H9 (cell line): ENCODE results near the gene BORCS8. TPM values are rescaled to one million over a fixed set of nuclear protein-coding genes. Genes with fewer than 3 reads are reported as not detected.

Experiments used
- DNase-seq: peaks from one replicate; pipeline ENCODE4 v3.0.0-alpha.2; 2017
- H2AFZ ChIP-seq: one replicate; pipeline ENCODE4 v1.6.1; 2013; ENCODE audit warnings: mild to moderate bottlenecking, low read length, control low read depth, moderate library complexity
- H2AK5ac ChIP-seq: 2 replicates; pipeline ENCODE4 v1.6.1; 2013; ENCODE audit warnings: low read length, control low read depth, mixed read lengths; ENCODE audit not compliant: insufficient read length
- H2BK120ac ChIP-seq: one replicate; pipeline ENCODE4 v1.6.1; 2013; ENCODE audit warnings: low read depth, mild to moderate bottlenecking, low read length, control low read depth, inconsistent platforms; ENCODE audit not compliant: poor library complexity, severe bottlenecking
- H2BK12ac ChIP-seq: 2 replicates; pipeline ENCODE4 v1.6.1; 2013; ENCODE audit warnings: low read length, control low read depth, mixed read lengths, low read depth; ENCODE audit not compliant: insufficient read length
- H2BK15ac ChIP-seq: 2 replicates; pipeline ENCODE4 v1.6.1; 2013; ENCODE audit warnings: low read depth, low read length, control low read depth
- H2BK20ac ChIP-seq: one replicate; pipeline ENCODE4 v1.6.1; 2013; ENCODE audit warnings: low read depth, mild to moderate bottlenecking, low read length, control low read depth, inconsistent platforms; ENCODE audit not compliant: poor library complexity, severe bottlenecking
- H2BK5ac ChIP-seq: 2 replicates; pipeline ENCODE4 v1.6.1; 2013; ENCODE audit warnings: low read length, control low read depth, mixed read lengths; ENCODE audit not compliant: insufficient read length
- H3K14ac ChIP-seq: 2 replicates; pipeline ENCODE4 v1.6.1; 2013; ENCODE audit warnings: low read length, control low read depth; ENCODE audit not compliant: insufficient read depth
- H3K18ac ChIP-seq: 2 replicates; pipeline ENCODE4 v1.6.1; 2013; ENCODE audit warnings: low read depth, mild to moderate bottlenecking, mixed read lengths, low read length, control low read depth; ENCODE audit not compliant: insufficient read length
- H3K23ac ChIP-seq: 2 replicates; pipeline ENCODE4 v1.6.1; 2013; ENCODE audit warnings: low read length, control low read depth, mixed read lengths, low read depth; ENCODE audit not compliant: insufficient read length
- H3K23me2 ChIP-seq: 2 replicates; pipeline ENCODE4 v1.6.1; 2013; ENCODE audit warnings: low read depth, mild to moderate bottlenecking, mixed read lengths, low read length, control low read depth; ENCODE audit not compliant: insufficient read length, poor library complexity, severe bottlenecking
- H3K27ac ChIP-seq: 2 replicates; pipeline ENCODE4 v1.5.1; 2013; ENCODE audit warnings: low read length, control low read depth, mixed read lengths, low read depth; ENCODE audit not compliant: insufficient read length
- H3K27me3 ChIP-seq: 2 replicates; pipeline ENCODE4 v1.6.1; 2013; ENCODE audit warnings: low read length, control low read depth, inconsistent platforms; ENCODE audit not compliant: insufficient read depth
- H3K4ac ChIP-seq: 2 replicates; pipeline ENCODE4 v1.6.1; 2013; ENCODE audit warnings: low read depth, mild to moderate bottlenecking, control low read depth, inconsistent platforms, low read length, moderate library complexity
- H3K4me1 ChIP-seq: 2 replicates; pipeline ENCODE4 v1.6.1; 2013; ENCODE audit warnings: low read length, control low read depth, inconsistent platforms; ENCODE audit not compliant: insufficient read depth
- H3K4me2 ChIP-seq: 2 replicates; pipeline ENCODE4 v1.6.1; 2013; ENCODE audit warnings: low read length, control low read depth, mixed read lengths; ENCODE audit not compliant: insufficient read length, insufficient read depth
- H3K56ac ChIP-seq: 2 replicates; pipeline ENCODE4 v1.6.1; 2013; ENCODE audit warnings: low read depth, mild to moderate bottlenecking, mixed read lengths, low read length, control low read depth; ENCODE audit not compliant: insufficient read length
- H3K79me1 ChIP-seq: 2 replicates; pipeline ENCODE4 v1.6.1; 2013; ENCODE audit warnings: low read depth, mild to moderate bottlenecking, moderate library complexity, low read length, control low read depth, inconsistent platforms; ENCODE audit not compliant: insufficient read depth, poor library complexity, severe bottlenecking
- H3K79me2 ChIP-seq: 2 replicates; pipeline ENCODE4 v1.6.1; 2013; ENCODE audit warnings: low read length, control low read depth, inconsistent platforms; ENCODE audit not compliant: insufficient read depth
- H3K9ac ChIP-seq: 2 replicates; pipeline ENCODE4 v1.6.1; 2013; ENCODE audit warnings: low read length, control low read depth, mixed read lengths; ENCODE audit not compliant: insufficient read length; ENCODE audit errors: extremely low read depth
- H3K9me3 ChIP-seq: one replicate; pipeline ENCODE4 v1.6.1; 2013; ENCODE audit warnings: low read depth, low read length, inconsistent platforms; ENCODE audit not compliant: control insufficient read depth
- H3T11ph ChIP-seq: one replicate; pipeline ENCODE4 v1.6.1; 2013; ENCODE audit warnings: mild to moderate bottlenecking, low read length, control low read depth, inconsistent platforms
- H4K20me1 ChIP-seq: one replicate; pipeline ENCODE4 v1.6.1; 2013; ENCODE audit not compliant: control insufficient read depth, insufficient read length, insufficient read depth
- H4K5ac ChIP-seq: 2 replicates; pipeline ENCODE4 v1.6.1; 2013; ENCODE audit warnings: low read depth, mild to moderate bottlenecking, mixed read lengths, low read length, control low read depth; ENCODE audit not compliant: insufficient read length
- H4K8ac ChIP-seq: replicated peaks from 2 replicates; pipeline ENCODE4 v1.6.1; 2013; ENCODE audit warnings: low read length, control low read depth, mixed read lengths, low read depth; ENCODE audit not compliant: insufficient read length
- H4K91ac ChIP-seq: 2 replicates; pipeline ENCODE4 v1.6.1; 2013; ENCODE audit warnings: low read depth, mild to moderate bottlenecking, moderate library complexity, mixed read lengths, low read length, control low read depth; ENCODE audit not compliant: insufficient read length
- H3K27ac Mint-ChIP-seq, 3 experiments: 2 replicates in 2 of 3; 3 replicates in 1 of 3; pipeline ENCODE4 v1.8.0; 2020 to 2021; ENCODE audit warnings: mixed read lengths in 3 of 3, mild to moderate bottlenecking in 1 of 3, moderate library complexity in 1 of 3
- H3K27me3 Mint-ChIP-seq: 2 replicates; pipeline ENCODE4 v1.8.0; 2021; ENCODE audit warnings: low read depth, mild to moderate bottlenecking, moderate library complexity, mixed read lengths
- H3K36me3 Mint-ChIP-seq, 3 experiments: 2 replicates in 2 of 3; 3 replicates in 1 of 3; pipeline ENCODE4 v1.8.0; 2020 to 2021; ENCODE audit warnings: low read depth in 3 of 3, mixed read lengths in 3 of 3; ENCODE audit not compliant: insufficient read depth in 1 of 3
- H3K4me1 Mint-ChIP-seq, 2 experiments: 2 replicates each; pipeline ENCODE4 v1.8.0; 2020; ENCODE audit warnings: mixed read lengths in 2 of 2
- H3K4me3 Mint-ChIP-seq, 2 experiments: 2 replicates in 1 of 2; 3 replicates in 1 of 2; pipeline ENCODE4 v1.8.0; 2020 to 2021; ENCODE audit warnings: mild to moderate bottlenecking in 2 of 2, mixed read lengths in 2 of 2, moderate library complexity in 1 of 2
- H3K9me3 Mint-ChIP-seq, 2 experiments: 2 replicates in 1 of 2; 3 replicates in 1 of 2; pipeline ENCODE4 v1.8.0; 2020; ENCODE audit warnings: mild to moderate bottlenecking in 2 of 2, mixed read lengths in 2 of 2, moderate library complexity in 1 of 2
- CTCF ChIP-seq: fragments of 200-600 bp; sonication (generic); conservative IDR thresholded peaks from 3 replicates; pipeline ENCODE4 v1.8.0; 2021; ENCODE audit warnings: antibody characterized with exemption, mild to moderate bottlenecking
- WGBS: extraction: QIAGEN DNeasy Blood & Tissue Kit; methylation state at CpG from one replicate; pipeline ENCODE4 v1.1.7; 2013; ENCODE audit warnings: missing lambda C conversion rate, low lambda C conversion rate, mixed read lengths; ENCODE audit not compliant: insufficient read length; ENCODE audit errors: extremely low coverage; 5-methylcytosine and 5-hydroxymethylcytosine counted together
- total RNA-seq: library from RNA; stranded (reverse); gene quantifications from 2 replicates; pipeline ENCODE4 v1.2.1, GENCODE V29; 2021

The BORCS8 gene
- total RNA-seq, 1 experiment from 2014 or later: 20.4 TPM

DNA sequence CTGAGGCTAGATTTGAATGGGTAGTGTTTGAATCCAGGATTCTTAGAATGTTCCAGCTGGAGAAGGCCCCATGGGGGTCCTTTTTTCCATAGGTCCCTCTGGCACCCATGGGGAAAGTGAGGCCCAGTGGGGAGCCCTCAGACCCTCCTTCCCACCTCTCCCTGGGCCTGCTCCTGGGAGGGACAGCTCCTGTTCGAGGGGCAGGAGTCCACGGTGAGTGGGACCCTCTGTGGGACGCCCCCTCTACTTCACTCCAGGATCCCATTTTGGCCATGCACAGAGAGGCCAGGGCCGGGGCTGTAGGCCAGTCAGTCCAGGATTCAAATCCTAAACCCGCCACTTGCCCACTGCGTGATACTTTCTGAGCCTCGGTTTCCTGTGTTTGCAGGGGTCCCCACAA, 29.5 kb downstream of the BORCS8 start:
- H3K4me2 ChIP-seq: no peak overlapping the region
- H3K9ac ChIP-seq: no peak overlapping the region
- H3K18ac ChIP-seq: no peak overlapping the region
- H3K4ac ChIP-seq: no peak overlapping the region
- Mint-ChIP-seq H3K4me3 (no peak overlapping the region), H3K36me3 (no peaks in the 10 kb centered on the region; a peak in 2 of 7 replicates), H3K4me1 (peaks cover 6 to 21% of the 10 kb centered on the region in 2 experiments), H3K27ac (no peak overlapping the region), H3K27me3 (peaks cover 26% of the 10 kb centered on the region), H3K9me3 (no peaks in the 10 kb centered on the region)
- no peak overlapping the region for H4K5ac ChIP-seq
- H2AK5ac ChIP-seq: no peak overlapping the region
- H2BK120ac ChIP-seq: no peak overlapping the region
- H4K91ac ChIP-seq: no peak overlapping the region
- no peak overlapping the region for H4K8ac ChIP-seq
- no peak overlapping the region for H2BK5ac ChIP-seq
- no peak overlapping the region for H2BK15ac ChIP-seq
- no peaks in the 10 kb centered on the region for H3K9me3 ChIP-seq
- WGBS: no CpG with 5 or more reads among the region's 7 CpGs
- no peaks in the 10 kb centered on the region for H4K20me1 ChIP-seq
- H3K14ac ChIP-seq: no peak overlapping the region
- H3K23ac ChIP-seq: no peak overlapping the region
- no peak overlapping the region for H2BK12ac ChIP-seq
- no peaks in the 10 kb centered on the region for H3K23me2 ChIP-seq
- DNase-seq: no peak
- H3K56ac ChIP-seq: no peak overlapping the region
- no peak overlapping the region for H3T11ph ChIP-seq
- H3K79me1 ChIP-seq: no peaks in the 10 kb centered on the region
- no peak for TF ChIP-seq CTCF
- no peaks in the 10 kb centered on the region for H3K79me2 ChIP-seq
- no peak overlapping the region for H3K27ac ChIP-seq
- H2AFZ ChIP-seq: no peak overlapping the region
- no peaks in the 10 kb centered on the region for H3K27me3 ChIP-seq
- no peaks in the 10 kb centered on the region for H3K4me1 ChIP-seq
- H2BK20ac ChIP-seq: no peak overlapping the region
